ENCODE results near the gene HSP90AA1.
"Not testable (repeated sequence)": the region's sequence is repeated elsewhere in the genome, so short reads cannot be mapped to it uniquely, and the experiment has no call there.

The HSP90AA1 gene

DNA sequence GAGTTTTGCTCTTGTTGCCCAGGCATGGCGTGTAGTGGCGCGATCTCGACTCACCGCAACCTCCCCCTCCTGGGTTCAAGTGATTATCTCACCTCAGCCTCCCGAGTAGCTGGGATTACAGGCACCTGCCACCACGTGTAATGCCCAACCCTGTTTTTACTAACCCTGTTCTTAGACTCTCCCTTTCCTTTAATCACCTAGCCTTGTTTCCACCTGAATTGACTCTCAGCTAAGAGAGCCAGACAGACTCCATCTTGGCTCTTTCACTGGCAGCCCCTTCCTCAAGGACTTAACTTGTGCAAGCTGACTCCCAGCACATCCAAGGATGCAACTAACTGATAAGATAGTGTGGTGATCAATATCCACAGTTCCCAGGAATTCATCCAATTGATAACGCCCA, 22.3 kb downstream of the HSP90AA1 start:
- FAIRE-seq: not testable (repeated sequence)

DNA sequence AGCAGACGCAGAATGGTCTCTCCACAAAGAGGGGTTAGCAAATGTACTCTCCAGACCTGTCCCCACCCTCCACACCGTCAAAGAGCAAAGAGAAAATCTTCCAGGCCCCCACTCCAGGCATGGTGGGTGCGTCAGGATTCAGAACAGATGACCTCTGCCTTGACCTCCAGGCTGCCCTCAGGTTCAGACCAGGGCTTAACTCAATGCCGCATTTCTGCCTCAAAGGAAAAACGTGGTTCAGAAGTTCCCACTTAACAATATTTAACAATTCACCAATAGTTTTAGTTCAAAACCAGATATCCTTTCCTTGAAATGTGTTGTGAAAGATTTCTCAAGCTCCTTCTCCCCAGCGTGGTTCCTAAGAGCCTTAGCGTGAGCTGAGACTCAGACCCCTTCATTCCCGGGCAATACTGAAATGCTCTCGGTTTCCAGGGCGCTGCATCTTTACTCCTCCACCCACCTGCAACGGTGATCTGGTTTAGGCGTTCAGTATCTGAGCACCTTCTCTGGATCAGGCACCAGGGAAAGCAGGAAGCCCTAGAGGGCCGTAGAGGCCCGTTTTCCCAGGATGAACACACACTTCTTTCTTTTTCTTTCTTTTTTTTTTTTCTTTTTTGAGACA, 22.9 kb downstream of the HSP90AA1 start:
- FAIRE-seq: no peak

DNA sequence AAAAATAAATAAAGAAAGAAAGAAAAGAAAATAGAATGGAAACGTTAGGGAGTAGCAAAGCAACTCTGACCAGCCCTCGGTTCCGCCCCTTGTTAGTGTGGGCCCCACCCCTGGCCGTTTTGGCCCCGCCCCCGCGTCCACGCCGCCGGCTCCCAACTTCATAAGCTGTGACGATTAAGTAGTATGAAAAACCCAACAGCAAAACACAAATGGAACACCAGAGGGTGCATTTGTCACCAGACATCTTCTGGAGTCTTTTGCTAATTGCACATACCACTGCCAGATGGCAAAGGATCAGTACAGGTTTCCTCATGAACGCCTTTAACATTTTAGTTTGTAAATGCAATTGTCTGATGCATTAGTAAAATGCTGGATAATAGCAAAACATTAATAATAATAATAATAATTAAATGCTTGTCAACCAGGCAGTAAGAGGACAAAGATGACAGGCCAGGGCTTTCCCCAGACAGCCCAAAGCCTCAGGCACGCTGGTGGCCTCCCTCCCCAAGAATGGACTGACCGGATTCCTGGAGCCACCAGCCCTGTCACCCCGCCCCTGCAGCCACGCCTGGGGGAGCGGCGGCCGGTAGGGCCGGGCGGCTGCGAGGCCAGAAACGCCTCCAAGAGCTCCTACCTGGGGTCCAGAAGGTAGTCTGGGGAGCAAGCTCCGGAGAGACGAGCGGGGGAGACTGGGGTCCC, 23.6 kb downstream of the HSP90AA1 start:
- peak; percentile 87 for FAIRE-seq

DNA sequence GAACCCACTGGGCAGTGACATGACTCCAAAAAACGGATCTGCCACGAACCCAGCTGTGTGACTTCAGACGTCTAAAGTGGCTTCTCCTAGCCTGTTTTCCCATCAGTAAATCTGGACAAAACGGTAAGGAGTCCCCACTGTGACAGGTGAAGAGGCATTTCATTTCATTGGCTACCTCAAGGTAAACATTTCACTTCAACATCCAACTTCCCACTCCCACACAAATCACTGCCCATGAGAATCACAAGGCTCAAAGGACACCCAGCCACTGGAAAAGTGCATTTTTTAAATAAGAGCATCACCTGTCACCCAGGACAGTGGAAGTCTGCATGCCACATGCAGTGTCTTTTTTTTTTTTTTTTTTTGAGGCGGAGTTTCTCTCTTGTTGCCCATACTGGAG, 27.9 kb downstream of the HSP90AA1 start:
- no peak for FAIRE-seq

DNA sequence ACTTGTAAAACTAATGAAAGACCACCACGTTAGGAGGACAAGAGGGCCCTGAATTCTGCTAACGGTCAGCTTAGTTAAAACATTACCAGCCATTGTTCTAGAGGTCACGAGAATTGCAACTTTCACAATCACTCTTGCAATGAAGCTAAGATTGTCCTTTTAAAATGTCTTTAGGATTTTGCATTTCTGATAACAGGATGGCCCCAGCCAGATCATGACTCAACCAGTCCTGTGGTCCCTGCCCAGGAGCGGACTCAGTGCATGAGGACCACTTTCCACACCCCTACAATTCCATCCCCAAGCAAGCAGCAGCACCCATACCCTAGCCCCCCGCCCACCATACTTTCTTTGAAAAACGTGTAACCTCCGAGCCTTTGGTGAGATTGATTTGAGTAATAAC, 28.7 kb downstream of the HSP90AA1 start:
- no peak for FAIRE-seq

DNA sequence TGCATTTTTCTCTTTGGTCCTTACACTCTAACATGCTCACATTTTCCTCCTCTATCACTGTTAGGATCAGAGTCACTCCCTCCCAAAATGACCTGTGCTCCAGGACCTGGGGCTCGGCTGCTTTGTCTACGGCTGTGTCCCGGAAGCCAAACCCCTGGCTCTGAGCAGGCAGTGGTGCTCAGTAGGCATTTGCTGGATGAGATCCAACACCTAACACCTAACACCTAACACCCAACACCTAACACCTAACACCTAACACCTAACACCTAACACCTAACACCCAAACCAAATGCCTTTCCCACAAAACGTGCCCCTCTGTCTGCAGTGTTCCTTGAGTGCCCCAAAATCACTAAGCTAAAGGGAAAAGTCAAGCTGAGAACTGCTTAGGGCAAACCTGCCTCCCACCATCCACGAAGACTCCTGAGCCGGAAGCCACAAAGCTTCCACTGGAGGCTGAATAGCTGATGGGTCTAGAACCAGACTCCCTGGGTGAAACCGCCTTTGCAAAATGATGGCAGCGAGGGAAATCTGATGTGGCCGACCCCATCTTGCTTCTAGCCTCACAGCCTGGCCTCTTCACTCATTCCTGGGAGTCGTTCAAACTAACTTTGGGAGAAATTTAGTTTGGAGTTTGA, 29.2 kb downstream of the HSP90AA1 start:
- FAIRE-seq: no peak

DNA sequence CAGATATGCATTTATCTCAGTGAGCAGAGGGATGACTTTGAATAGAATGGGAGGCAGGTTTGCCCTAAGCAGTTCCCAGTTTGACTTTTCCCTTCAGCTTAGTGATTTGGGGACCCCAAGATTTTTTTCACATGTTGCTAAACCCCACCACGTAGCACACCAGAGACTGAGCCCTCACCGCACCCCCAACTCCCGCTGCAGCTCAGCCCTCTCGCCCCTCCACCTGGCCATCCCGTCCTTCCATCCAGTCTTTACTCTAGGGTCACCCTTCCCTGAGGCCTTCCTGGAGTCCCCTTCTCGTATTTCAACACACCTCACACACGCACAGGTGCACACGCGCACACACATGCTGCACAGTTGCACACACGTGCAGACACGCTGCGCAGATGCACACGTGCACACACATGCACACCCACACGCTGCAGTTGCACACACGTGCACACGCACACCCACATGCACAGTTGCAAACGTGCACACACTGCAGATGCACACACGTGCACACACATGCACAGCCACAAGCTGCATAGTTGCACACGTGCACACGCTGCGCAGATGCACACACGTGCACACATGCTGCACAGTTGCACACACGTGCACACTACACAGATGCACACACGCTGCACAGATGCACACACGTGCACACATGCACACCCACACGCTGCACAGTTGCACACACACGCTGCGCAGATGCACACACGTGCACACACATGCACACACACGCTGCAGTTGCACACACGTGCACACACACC, 30.0 kb downstream of the HSP90AA1 start:
- FAIRE-seq: no peak

DNA sequence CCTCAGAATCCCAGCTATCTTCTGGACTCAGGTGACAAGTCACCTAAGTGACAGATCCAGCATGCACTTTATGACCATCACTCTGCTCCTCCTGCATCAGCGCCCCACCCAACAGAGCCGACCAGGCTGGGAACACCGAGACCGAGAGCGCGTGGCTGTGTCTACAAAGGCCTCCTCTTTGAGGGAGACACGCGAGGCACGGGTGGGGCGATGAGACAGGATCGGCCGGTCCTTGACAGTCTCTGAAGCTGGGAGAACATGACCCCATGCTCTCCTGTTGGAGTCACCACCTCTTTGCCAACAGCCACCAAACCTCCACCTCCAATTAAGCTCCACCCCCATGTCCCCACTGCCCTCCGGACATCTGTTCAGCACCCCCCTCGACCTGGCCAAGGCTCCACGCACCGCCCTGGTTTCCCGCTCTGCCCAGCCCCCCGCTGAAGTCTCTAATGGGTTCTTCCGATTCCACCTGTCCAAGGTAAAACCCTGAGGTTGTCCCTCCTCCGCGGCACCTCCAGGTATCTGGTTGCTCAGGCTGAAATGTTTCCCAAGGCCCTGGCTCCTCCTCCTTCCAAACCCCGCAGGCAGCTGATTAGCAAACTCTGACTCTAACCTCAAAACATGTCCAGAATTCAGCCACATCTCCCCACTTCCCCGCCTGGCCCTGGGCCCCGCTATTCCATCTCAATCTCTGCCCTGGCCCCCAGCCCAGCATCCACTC, 31.5 kb downstream of the HSP90AA1 start:
- no peak for FAIRE-seq

DNA sequence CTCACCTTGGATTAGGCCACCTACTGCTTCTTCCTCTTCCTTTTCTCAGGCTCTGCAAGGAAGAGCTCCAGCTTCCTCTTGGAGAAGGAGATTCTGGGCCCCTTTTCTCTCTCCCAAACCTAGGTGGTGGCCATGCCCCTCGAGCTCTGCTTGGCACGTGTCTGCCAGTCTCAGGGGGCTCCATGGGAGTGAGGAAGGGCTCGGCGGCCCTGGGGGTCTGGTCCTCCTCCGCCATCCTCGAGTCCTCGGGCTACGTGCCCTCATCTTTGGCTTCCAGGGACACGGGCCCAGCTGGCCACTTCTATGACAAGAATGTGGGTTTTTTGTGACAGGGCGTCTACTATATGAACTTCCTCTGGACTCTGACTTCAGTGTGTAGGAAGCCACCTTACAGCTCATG, 34.3 kb downstream of the HSP90AA1 start:
- no peak for FAIRE-seq

DNA sequence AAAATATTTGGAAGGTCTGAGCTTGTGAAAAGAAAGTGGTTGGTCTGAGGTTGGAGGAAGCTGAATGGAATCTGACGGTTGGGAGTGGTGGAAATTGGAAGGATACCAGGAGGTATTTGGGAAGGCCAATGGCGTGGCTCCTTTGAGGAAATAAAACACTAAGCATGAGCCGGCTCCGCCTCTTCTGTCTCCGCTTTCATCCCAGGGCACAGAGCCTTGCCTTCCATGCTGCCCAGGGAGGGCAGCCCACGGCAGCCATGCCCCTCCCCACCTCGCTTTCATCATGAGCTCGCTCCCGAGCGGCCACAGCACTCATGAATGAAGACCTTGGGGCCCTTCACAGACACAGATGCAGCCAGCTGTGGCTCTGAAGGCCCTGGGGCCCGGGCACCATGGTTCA, 36.2 kb downstream of the HSP90AA1 start:
- no peak for FAIRE-seq

DNA sequence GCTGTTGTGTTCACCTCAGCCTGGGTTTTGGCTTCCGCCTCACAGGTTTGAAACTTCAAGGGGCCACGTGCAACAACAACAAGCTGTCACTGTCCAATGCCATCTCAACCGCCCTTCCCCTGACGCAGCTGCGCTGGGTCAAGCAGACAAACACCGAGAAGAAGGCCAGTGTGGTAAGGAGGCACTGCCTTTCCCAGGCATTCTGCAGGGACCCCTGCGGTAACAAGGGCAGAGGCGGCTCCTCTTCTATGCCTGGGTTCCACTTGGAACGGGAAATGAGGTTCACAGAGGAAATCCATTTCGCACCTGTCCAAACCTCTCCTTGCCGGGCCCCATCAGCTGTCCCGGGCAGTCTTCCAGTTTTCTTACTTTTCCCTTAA, 36.8 kb downstream of the HSP90AA1 start:
- FAIRE-seq: no peak

DNA sequence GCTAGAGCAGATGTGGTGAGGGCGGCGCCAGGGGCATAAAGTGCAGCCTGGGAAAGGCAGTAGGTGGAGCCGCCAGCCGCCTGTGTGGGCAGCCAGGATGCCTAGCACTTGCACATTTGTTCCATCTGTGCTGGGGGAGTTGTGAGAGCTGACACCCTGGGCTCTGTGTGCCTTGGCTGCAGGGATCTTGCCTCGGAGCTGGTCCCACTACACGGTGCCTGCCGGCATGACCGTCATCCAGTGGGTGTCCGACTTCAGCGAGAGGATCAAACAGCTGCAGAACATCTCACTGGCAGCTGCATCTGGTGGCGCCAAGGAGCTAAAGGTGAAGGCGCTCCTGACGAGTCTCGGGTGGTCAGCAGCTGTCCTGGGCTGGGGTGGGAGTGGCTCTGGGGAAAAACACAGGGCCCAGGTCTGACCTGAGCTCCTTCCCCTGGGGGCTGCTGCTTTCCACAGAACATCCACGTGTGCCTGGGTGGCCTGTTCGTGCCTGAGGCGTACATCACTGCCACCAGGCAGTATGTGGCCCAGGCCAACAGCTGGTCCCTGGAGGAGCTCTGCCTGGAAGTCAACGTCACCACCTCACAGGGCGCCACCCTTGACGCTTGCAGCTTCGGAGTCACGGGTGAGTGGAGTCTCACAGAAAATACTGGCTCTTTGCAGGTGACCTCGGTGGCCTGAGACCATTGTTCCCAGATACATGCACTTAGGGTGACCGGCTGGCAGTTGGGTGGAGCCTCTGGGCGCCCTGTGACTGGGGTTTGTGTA, 37.4 kb downstream of the HSP90AA1 start:
- FAIRE-seq: no peak

DNA sequence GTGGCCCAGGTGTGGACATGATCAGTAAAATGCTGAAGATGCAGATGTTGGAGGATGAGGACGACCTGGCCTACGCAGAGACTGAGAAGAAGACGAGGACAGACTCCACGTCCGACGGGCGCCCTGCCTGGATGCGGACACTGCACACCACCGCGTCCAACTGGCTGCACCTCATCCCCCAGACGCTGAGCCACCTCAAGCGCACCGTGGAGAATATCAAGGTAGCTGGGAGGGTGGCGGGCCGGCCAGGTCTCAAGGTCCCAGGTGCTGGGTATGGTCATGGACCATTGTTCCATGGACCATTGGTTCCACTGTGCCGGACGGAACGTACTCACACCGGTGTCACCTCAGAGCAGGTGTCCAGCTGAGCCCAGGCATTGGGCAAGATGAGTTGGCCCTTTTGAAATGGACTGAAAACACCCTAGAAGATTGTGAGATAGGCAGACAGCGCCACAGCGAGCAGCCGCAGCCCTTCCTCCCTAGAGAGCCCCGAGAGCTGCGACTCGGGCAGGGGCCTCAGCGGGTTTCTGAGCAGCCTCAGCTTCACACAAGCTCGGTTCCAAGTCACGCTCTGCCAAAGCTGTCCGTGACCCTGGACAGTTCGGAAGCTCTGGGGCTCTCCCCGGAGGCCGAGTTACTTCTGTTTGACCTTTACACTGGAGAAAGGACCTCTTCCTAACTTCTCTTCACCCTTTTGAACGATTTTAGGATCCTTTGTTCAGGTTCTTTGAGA, 38.9 kb downstream of the HSP90AA1 start:
- FAIRE-seq: no peak

DNA sequence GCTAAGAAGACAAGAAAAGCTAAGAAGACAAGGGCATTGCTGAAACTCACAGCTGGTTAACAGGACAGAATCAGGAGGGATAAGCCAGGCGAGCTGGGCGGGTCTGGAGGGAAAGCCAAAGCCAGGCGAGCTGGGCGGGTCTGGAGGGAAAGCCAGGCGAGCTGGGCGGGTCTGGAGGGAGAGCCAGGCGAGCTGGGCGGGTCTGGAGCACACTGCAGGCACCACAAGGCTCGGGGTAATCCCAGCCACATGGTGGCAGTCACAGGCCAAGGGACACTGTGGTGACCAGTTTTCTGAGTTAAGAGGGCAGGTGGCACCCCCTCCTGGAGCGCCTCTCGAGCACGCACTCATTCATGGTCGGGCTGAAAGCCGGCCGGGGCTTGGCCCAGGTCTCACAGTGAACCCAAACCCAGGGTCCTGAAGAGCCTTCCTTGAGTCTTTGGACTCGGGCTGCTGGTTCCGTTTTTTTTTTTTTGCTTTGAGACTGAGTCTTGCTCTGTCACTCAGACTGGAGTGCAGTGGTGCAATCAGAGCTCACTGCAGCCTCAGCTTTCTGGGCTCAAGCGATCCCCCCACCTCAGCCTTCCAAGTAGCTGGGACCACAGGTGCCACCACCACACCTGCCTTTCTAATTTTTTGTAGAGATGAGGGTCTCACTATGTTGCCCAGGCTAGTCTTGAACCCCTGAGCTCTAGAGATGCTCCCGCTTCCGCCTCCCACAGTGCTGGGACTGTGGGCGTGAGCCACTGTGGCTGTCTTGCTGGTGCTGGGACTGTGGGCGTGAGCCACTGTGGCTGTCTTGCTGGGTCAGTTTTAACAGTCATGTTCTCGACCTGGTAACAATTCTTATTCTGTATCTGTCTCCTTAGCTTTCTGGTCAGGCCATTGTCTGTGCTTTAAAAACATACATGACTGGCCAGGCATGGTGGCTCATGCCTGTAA, 40.2 kb downstream of the HSP90AA1 start:
- no peak for FAIRE-seq

DNA sequence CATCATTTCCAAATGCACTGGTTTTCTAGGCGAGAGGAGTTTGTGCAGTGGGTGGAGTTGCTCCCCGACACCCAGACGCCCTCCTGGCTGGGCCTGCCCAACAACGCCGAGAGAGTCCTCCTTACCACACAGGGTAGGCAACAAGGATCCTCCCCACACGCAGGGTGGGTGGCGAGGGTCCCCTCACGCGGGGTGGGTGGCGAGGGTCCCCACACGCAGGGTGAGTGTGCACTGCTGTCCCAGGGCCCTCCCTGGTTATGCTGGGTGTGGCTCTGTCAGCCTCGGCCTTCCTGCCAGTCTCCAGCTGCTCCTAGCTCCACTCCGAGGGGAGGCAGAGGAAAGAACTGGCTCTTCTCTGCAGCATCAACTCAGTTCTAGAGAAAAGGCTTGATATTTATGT, 42.3 kb downstream of the HSP90AA1 start:
- no peak for FAIRE-seq

DNA sequence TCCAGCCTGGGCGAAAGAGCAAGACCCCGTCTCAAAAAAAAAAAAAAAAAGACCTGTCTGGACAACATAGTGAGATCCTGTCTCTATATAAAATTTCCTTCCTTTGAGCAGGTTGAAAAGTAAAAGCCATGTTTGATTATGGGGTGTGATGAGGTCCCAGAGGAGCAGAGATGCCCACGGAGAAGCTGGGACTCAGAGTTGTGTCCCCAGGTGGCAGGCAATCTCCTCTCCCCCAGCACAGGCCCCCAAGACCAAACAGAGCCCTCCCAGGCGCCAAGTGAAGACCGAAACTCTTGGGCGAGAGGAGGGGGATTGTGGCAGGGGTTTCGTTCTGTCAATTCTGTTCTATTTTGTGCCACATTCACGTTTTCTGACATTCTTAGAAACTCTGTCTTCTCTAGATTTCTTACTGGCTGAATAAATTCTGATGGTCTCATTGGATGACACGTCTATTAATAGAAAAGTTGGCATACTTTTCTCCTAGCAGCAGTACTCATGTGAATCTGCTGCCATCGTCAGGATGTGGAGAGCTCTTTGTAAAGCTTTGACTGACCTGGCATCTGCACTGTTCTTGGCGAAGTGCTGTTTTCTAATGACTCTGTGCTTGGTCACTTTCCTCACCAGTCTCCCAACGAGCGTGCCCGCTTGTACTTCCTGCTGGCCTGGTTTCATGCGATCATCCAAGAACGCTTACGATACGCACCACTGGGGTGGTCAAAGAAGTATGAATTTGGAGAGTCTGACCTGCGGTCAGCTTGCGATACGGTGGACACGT, 43.4 kb downstream of the HSP90AA1 start:
- no peak for FAIRE-seq

DNA sequence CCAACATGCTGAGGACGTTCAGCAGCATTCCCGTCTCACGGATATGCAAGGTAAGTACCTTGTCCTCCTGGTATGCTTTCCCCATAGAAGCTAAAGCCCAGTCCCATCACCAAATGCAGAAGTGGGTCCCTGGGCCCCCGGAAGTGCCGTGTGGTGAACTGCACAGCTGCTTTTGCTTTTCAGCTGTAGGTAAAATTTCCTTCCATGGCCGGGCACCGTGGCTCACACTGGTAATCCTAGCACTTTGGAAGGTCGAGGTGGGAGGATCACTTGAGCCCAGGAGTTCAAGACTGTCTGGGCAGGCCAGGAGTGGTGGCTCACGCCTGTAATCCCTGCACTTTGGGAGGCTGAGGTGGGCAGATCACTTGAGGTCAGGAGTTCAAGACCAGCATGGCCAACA, 44.1 kb downstream of the HSP90AA1 start:
- FAIRE-seq: no peak

DNA sequence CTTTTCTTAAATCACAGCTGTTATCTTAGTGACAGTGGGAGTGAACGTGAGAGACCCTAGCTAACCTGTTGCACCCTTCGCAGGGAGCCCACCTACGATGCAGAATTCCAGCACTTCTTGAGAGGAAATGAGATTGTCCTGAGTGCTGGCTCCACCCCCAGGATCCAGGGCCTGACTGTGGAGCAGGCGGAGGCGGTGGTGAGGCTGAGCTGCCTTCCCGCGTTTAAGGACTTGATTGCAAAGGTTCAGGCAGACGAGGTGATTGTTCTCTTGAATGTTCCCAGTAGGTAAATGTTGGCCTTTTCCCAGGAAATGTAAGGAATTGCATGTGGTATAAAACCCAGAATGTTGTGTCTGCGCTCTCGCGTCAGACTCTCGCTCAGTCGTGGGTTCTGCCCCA, 46.7 kb downstream of the HSP90AA1 start:
- no peak for FAIRE-seq

DNA sequence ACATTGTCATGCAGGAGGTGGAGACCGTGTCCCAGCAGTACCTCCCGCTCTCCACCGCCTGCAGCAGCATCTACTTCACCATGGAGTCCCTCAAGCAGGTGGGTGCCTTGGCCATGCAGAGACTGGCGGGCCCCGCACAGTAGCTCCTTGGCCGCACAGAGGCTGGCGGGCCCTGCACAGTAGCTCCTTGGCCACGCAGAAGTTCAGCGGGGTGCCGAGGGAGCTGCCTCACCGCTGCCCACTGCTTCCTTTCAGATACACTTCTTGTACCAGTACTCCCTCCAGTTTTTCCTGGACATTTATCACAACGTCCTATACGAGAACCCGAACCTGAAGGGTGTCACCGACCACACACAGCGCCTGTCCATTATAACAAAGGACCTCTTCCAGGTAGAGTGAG, 47.7 kb downstream of the HSP90AA1 start:
- no peak for FAIRE-seq
